HG02943 (cell line): Measurements from ENCODE around the gene TMEM40.
"Not testable (repeated sequence)": the region's sequence is repeated elsewhere in the genome, so short reads cannot be mapped to it uniquely, and the experiment has no call there.

Source experiments
- ATAC-seq: cut with Tn5 transposase; IDR thresholded peaks from one replicate; pipeline ENCODE4 v1.9.1; 2021; ENCODE audit warnings: mild to moderate bottlenecking, low read depth, moderate library complexity; ENCODE audit not compliant: unreplicated experiment

Gene TMEM40, protein sequence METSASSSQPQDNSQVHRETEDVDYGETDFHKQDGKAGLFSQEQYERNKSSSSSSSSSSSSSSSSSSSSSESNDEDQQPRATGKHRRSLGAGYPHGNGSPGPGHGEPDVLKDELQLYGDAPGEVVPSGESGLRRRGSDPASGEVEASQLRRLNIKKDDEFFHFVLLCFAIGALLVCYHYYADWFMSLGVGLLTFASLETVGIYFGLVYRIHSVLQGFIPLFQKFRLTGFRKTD

GRCh38 chr3:12759097-12759679 is at the start of gene TMEM40:
Gene TMEM40, minus strand, starts transcription at chr3:12759259. Its CDS starts 9,427 bp downstream, at chr3:12749832.
- no peak for ATAC-seq

DNA sequence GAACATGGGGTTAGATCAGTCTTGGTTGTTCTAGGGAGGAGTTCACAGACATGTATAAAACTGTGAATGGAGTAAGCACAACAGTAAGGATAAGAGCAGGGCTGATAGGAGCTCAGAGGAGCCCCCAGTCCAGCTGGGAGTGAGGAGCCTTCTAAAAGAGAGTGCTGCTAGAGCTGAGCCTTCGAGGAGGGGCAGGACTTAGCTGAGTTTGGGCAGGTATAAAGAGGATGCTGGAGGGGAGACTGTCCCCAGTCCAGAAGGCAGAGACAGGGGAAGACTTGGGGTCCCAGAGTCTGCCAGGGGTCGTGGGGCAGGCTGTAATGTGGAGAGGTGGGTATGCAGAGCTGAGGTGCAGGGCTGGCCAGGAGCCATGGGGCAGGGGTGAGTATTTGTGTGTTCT is 49.5 kb upstream of the TMEM40 start:
- no peak for ATAC-seq

GRCh38 chr3:12807601-12808359 is 48.7 kb upstream of the TMEM40 start:
- no peak for ATAC-seq

DNA sequence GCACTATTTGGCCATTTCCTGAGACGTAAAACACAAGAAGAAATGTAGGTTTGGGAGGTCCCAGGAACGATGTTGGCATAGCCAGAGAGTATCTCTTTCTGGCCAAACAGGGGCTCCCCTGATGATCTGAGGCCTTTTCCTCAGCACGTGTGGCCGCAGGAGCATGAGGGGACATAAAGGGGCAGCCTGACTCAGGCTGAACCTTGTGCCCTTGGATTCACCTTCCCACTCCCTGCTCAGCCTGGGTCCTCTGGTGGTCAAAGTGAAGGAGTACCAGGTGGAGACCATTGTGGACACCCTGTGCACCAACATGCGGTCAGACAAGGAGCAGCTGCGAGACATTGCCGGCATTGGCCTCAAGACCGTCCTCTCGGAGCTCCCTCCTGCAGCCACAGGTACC is 48.0 kb upstream of the TMEM40 start:
- ATAC-seq, result no peak

GRCh38 chr3:12803371-12803770 is 44.3 kb upstream of the TMEM40 start:
- ATAC-seq, result no peak

GRCh38 chr3:12799525-12800440 is 40.7 kb upstream of the TMEM40 start:
- no peak for ATAC-seq

DNA sequence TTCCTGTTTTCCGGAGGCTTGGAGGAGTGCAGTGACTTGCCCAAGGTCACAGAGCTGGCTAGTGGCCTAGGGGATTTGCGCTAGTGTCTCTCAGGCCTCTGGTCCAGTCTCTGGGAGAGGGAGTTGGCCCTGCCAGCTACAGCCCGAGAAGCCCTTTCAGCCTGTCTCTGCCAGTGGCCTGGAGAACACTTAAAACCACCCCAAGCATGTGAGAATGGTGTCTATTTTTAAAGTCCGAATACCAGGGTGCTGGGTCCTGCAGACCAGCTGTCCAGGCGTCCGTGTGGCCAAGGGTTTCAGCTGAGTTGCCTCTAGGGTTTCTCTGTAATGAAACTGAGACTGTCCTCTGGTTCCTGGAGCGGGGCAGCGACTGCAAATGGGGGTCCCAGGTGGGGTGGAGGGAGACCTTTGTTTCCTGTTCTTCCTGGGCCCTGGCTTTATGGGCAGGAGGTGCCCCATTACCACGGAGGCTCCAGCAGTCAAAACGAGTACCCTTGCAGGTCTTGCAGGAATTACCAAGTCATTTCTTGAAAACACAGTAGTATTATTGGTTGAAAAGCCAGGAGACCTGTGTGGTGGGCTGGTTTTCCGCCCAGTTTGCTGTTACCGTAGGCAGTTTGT is 39.6 kb upstream of the TMEM40 start:
- no peak for ATAC-seq

- ATAC-seq, result no peak
Measured at GRCh38 chr3:12797892-12798558, 39.0 kb upstream of the TMEM40 start.

DNA sequence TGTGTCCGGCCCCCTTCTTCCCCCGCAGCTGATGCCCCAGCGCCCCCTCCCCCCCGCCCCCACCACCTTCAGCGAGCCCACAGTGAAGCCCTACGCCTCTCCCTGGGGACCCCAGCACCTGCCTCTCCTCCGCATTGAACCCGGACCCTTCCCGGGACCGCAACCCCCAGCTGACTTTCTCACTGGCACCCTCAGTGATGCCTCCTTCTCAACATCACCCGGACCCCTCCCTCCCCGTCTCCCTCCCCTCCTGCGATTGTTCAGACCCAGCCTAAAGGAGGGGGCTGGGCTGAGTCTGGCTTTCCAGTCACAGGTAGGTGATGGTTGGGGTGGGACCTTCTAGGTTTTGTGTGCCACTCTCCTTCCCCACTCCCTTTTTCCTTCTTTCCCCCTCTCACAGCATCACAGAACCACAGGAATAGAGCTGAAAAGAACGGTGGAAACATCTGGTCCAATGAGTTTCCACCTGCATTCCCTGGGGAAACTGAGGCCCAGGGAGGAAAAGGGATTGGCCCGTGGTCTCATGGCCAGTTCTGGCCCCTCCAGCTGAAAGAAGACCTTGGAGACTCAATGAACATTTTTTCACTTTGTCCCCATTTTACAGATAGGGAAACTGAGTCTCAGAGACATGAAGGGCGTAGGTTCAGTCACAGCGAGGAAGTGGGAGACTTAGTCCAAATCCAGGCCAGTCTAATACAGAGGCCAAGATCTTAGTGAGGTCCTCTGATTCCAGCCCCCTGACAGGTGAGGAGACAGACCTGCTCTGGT is 38.2 kb upstream of the TMEM40 start:
- no peak for ATAC-seq

GRCh38 chr3:12796171-12797123 is 37.4 kb upstream of the TMEM40 start, which contains the start of gene CAND2:
Gene CAND2, plus strand, starts transcription at chr3:12796680. Its CDS starts 41 bp downstream, at chr3:12796721.
- ATAC-seq, result no peak

- no peak for ATAC-seq
Measured at GRCh38 chr3:12793701-12794100, 34.6 kb upstream of the TMEM40 start.

DNA sequence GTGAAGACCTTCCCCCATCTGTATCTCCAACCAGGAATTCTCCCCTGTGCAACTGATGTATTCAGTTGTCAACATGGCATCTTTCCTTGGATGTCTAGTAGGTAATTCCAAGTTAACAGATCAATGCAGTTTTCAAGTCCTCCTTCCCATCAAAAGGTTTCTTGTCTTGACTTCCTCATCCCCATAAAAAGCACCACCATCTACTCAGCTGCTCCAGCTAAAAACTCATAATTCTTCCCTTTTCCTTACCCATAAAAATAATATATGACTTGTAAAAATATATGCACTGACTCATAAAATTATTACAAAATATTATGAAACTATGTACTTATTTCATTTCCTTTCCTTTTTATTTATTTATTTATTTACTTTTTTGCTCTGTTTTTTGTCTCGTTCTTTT is 32.4 kb upstream of the TMEM40 start:
- ATAC-seq, result no peak

DNA sequence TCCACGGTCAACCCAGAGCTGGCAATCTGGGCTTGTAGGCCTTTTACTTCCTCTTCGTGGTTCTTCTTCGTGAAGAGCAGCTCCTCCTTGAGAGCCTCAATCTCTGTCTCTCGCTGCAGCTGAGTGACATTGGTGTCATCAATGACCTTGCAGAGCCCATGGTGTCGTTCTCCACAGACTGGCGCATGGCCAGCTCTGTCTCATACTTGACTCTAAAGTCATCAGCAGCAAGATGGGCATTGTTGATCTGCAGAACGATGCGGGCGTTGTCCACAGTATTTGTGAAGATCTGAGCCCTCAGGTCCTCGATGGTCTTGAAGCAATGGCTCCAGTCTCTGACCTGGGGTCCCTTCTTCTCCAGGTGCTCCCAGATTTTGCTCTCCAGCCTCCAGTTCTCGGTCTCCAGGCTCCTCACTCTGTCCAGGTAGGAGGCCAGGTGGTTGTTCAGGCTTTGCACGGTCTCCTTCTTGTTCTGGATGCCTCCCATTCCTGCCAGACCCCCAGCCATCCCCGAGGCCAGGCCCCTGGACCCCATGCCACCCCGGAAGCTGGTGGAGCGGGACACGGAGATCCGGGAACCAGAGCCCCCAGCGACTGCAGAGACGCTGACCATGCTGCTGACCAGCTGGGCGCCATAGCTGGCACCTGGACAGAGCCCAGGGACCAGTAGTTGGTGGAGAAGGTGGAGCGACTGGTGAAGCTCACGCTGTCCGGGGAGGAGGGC is 29.1 kb upstream of the TMEM40 start:
- ATAC-seq, result not testable (repeated sequence)

DNA sequence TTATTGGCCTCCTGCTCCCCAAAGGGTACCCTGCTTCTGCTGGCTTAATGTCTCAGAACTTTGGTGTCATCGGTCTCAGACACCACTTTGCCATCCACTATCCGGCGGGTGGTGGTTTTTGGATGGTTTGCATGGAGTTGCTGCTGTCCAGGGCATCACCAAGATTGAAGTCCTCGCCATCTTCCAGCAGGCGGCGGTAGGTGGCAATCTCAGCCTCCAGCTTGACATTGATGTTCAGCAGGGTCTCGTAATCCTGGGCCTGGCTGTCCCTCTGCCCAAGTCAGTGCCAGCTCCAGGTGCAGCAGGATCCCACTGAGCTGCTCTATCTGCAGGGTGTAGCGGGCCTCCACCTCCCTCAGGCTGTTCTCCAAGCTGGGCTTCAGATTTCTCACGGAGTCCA is 28.3 kb upstream of the TMEM40 start:
- not testable (repeated sequence) for ATAC-seq

DNA sequence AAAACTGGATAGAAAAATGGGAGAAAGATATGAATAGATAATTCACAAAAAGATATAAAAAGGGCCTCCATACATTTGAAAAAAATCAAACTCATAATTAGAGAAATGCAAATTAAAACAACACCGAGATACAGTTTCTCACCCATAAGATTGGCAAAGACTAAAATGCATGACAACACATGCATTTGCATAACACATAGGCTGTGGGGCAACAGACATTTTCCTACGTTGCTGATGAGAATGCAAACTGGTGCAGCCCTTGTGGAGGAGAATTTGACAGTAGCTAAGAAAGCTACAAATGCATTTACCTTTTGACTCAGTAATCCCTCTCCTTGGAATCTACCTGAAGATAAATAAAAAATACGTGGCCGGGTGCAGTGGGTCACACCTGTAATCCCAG is 26.0 kb upstream of the TMEM40 start:
- no peak for ATAC-seq

GRCh38 chr3:12782172-12782815 is 23.2 kb upstream of the TMEM40 start:
- no peak for ATAC-seq

DNA sequence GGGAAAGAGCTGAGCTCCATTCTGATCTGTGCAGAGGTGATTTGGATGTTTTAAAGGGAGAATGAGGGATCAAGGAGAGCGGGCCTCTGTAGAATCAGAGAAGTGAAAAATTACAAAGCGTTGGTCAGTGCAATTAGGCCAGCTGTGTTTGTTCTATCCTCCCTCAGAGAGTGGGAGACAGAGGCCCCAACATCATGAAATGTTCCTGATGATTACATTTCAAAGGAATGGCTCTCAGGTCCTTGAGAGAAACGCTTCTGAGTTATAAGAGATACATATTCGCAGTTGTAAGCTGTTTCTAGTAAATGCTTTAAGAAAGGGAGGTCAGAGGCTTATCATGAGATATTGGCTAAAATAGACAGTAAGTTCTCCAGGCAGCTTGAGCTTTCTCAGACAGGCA is 21.7 kb upstream of the TMEM40 start:
- no peak for ATAC-seq
